ENCODE results near the gene ME3.

Gene ME3

DNA sequence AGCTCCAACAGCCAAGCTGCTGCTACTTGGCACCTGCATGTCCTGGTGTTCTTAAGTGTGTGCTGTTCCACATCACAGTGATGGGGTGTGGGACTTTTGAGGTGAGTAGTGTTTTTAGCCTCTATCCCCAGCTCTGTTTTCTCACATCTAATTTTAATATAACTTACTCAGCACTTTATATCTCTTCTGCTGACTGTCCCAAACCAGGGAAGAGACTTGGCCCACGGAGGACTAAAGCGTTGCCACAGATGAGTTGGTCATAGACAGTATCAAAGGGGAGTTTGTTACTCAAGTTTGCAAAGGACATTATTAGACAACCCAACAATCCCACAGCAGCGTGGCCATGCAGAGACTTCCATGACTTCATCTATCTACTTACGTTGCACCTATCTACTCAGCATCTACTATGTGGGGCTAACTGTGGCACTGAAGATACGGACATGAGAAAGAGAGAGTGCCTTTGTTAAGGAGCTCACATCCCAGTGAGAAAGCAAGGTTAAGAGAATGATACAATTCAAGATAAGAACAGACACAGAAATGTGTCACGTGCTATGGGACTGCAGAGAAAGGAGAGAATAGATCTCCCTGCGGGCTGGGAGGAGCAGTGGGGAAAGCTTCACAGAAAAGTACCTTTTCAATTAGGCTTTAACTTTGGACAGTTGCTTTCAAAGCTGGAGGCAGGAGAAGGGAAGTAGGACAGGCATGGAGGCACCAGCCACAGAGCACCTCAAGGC is 82.4 kb downstream of the ME3 start:
- no peak overlapping the region for H3K4me3 ChIP-seq (replicated peaks; ENCODE audit: low read depth, low read length)

DNA sequence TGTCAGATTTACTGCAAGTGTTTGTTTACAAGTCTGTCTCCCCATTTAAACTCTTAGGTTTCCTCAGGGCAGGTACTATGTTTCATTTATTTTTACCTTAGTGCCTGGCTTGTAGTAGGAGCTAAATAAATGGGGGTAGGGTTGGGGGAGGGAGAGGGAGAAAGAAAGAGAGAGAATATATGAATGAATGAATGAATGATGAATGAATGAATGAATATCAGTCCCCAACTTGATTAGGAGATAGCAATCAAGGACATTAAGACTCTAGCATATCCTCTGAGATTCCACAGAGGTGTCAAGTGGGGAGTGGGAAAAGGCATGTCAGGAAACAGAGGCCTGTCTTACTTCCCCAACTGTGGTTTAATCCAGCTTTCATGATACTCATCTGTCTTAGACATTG is 83.2 kb downstream of the ME3 start:
- H3K36me3 ChIP-seq (ENCODE audit: control insufficient read depth, insufficient read depth, low read length) = no peaks in the 10 kb centered on the region
- TF ChIP-seq, protein P1, sequence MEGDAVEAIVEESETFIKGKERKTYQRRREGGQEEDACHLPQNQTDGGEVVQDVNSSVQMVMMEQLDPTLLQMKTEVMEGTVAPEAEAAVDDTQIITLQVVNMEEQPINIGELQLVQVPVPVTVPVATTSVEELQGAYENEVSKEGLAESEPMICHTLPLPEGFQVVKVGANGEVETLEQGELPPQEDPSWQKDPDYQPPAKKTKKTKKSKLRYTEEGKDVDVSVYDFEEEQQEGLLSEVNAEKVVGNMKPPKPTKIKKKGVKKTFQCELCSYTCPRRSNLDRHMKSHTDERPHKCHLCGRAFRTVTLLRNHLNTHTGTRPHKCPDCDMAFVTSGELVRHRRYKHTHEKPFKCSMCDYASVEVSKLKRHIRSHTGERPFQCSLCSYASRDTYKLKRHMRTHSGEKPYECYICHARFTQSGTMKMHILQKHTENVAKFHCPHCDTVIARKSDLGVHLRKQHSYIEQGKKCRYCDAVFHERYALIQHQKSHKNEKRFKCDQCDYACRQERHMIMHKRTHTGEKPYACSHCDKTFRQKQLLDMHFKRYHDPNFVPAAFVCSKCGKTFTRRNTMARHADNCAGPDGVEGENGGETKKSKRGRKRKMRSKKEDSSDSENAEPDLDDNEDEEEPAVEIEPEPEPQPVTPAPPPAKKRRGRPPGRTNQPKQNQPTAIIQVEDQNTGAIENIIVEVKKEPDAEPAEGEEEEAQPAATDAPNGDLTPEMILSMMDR (IDR thresholded peaks at IDR 0.05; ENCODE audit: insufficient read depth, low read length, poor library complexity, severe bottlenecking) = no peak
- H3K27me3 ChIP-seq (replicated peaks; ENCODE audit: control insufficient read depth, insufficient read depth, low read length) = no peaks in the 10 kb centered on the region
- H3K4me3 ChIP-seq (replicated peaks; ENCODE audit: low read depth, low read length) = no peak overlapping the region
- DNase-seq (ENCODE audit: extremely low read depth, insufficient read length) = no peak

More for the DNA sequence above, 82.4 kb downstream of the ME3 start:
- no peak for DNase-seq (ENCODE audit: extremely low read depth, insufficient read length)
- H3K27me3 ChIP-seq (replicated peaks; ENCODE audit: control insufficient read depth, insufficient read depth, low read length) = no peaks in the 10 kb centered on the region
- TF ChIP-seq, protein P1 (IDR thresholded peaks at IDR 0.05; ENCODE audit: insufficient read depth, low read length, poor library complexity, severe bottlenecking) = no peak
- H3K36me3 ChIP-seq (ENCODE audit: control insufficient read depth, insufficient read depth, low read length) = no peaks in the 10 kb centered on the region

DNA sequence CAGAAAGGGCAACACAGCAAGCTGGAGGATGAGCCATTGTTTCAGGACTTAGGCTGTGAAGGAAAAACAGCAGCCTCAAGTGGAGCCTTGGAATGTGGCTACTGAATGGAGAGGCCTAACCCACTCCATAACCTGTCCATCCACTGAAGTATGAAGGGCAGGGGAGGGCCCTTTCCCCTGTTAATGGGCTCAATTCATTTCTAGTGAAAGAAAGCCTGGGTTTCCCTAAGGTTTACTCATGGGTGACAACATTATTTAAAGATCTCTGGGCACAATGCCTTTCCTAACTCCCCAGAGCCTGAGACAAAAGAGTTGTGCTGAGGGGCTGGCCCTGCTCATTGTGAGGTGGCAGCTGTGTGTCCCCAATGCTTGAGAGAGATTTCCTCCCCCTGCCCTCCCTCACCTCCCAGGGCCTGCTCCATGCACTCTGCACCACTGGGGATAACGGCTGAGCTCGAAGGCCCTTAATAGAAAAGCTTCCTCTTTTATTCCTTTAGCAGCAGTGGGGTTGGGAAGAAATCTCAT is 83.8 kb downstream of the ME3 start:
- no peaks in the 10 kb centered on the region for H3K27me3 ChIP-seq (replicated peaks; ENCODE audit: control insufficient read depth, insufficient read depth, low read length)
- H3K4me3 ChIP-seq (replicated peaks; ENCODE audit: low read depth, low read length) = no peak overlapping the region
- no peaks in the 10 kb centered on the region for H3K36me3 ChIP-seq (ENCODE audit: control insufficient read depth, insufficient read depth, low read length)
- TF ChIP-seq, protein P1 (IDR thresholded peaks at IDR 0.05; ENCODE audit: insufficient read depth, low read length, poor library complexity, severe bottlenecking) = no peak
- DNase-seq (ENCODE audit: extremely low read depth, insufficient read length) = no peak

DNA sequence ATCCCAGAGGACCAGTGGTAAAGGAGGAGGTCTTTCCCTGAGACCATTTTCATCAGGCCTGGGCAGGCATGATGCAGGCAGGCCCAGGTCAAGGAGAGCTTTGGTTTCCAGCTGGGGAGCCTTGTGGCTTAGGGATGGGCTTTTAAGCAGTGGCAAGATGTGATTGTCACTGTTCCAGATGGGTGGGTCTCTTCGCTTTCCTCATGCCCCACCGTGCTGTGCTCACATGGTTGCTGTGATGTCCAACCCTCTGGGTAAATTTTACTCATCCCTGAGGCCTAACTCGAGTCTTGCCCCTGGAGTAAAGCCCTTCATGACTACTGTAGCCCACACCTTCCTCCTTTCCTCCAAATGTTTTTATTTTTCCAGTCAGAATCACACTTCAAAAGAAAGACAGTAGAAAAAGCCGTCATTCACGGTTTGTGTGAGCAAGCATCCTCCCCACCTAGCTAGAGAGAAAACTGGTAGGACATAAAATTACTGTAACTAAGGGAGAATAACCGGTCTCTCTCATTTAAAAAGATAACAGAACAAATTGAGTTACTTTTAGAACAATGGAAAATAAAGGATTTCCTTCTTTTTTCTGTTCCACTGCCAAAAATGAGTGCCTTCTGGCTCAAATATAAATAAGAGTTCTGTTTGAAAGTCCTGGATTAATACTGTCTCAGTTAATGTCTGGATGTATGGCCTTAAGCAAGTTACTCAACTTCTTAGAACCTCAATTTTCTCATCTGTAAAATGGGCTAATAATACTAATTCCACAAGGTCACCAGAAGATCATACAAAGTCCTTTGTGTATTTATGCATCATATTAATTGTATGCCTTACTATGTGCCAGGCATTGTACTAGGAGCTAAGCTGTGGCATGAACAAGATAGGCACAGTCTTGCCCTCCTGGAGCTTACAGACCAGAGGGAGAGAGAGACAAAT is 84.9 kb downstream of the ME3 start:
- Histone ChIP-seq H3K27me3 (replicated peaks; ENCODE audit: control insufficient read depth, insufficient read depth, low read length) (no peaks in the 10 kb centered on the region), H3K36me3 (ENCODE audit: control insufficient read depth, insufficient read depth, low read length) (no peaks in the 10 kb centered on the region), H3K4me3 (replicated peaks; ENCODE audit: low read depth, low read length) (no peak overlapping the region)
- TF ChIP-seq, protein P1 (IDR thresholded peaks at IDR 0.05; ENCODE audit: insufficient read depth, low read length, poor library complexity, severe bottlenecking) = no peak
- no peak for DNase-seq (ENCODE audit: extremely low read depth, insufficient read length)

DNA sequence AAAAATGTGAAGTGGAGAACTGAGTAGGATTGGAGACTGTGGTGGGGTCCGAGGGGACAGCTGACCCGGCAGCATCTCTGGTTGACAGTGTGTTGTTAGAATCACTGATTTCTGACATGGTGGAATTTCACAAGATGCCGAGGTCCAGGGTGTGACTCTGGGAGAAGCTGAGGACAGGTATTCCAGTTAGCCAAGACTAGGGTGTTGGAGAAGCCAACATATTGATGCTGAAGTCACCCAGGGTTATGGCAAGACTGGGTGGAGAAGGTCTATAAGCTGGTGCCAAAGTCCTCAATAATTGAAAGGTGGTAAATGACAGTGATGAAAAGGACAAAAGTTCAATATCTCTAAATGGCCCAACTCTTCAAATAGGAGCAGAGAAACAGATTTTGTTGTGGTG is 86.1 kb downstream of the ME3 start:
- H3K36me3 ChIP-seq (ENCODE audit: control insufficient read depth, insufficient read depth, low read length) = no peaks in the 10 kb centered on the region
- TF ChIP-seq, protein P1 (IDR thresholded peaks at IDR 0.05; ENCODE audit: insufficient read depth, low read length, poor library complexity, severe bottlenecking) = no peak
- no peak for DNase-seq (ENCODE audit: extremely low read depth, insufficient read length)
- H3K27me3 ChIP-seq (replicated peaks; ENCODE audit: control insufficient read depth, insufficient read depth, low read length) = no peaks in the 10 kb centered on the region
- H3K4me3 ChIP-seq (replicated peaks; ENCODE audit: low read depth, low read length) = no peak overlapping the region

Measured in GM06990 (cell line).